AG09319 (cell line): ENCODE data around the gene KANK3.
A peak's percentile ranks its signal among the peaks of the same experiment; 100 is the strongest.

ENCODE experiments used
- DNase-seq: peaks from one replicate; pipeline ENCODE4 v3.0.0-alpha.2; 2010; ENCODE audit warnings: low read depth; ENCODE audit errors: extremely low read depth
- TF ChIP-seq, protein P1 (sequence below): IDR thresholded peaks from 2 replicates; pipeline ENCODE4 v1.5.1; 2011; ENCODE audit warnings: low read depth, mild to moderate bottlenecking, inconsistent platforms, low read length, moderate library complexity

Gene KANK3

DNA sequence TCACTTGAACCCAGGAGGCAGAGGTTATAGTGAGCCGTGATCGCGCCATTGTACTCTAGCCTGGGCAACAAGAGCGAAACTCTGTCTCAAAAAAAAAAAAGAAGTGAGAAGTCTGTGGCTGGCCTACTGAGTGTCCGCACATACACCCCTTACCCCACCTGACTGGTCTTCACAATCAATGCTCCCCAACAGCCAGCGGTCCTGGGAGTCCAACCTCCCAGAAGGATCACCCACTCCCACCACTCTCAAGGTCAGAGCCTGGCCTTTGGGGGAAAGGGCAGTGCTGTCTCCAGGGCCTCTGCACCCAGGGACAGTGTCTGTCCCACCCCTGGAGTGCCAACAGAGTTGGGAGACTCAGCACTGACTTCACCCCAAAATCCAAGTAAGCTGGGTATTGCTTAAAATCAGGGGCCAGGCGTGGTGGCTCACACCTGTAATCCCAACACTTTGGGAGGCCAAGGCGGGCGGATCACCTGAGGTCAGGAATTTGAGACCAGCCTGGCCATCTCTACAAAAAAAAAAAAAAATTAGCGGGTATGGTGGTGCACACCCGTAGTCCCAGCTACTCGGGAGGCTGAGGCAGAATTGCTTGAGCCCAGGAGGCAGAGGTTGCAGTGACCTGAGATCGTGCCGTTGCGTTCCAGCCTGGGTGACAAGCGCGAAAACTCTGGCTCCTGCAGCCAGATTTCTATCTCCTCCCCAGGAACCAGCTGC, 32.6 kb downstream of the KANK3 start:
- no peak for DNase-seq
- TF ChIP-seq, protein P1, sequence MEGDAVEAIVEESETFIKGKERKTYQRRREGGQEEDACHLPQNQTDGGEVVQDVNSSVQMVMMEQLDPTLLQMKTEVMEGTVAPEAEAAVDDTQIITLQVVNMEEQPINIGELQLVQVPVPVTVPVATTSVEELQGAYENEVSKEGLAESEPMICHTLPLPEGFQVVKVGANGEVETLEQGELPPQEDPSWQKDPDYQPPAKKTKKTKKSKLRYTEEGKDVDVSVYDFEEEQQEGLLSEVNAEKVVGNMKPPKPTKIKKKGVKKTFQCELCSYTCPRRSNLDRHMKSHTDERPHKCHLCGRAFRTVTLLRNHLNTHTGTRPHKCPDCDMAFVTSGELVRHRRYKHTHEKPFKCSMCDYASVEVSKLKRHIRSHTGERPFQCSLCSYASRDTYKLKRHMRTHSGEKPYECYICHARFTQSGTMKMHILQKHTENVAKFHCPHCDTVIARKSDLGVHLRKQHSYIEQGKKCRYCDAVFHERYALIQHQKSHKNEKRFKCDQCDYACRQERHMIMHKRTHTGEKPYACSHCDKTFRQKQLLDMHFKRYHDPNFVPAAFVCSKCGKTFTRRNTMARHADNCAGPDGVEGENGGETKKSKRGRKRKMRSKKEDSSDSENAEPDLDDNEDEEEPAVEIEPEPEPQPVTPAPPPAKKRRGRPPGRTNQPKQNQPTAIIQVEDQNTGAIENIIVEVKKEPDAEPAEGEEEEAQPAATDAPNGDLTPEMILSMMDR, result no peak

DNA sequence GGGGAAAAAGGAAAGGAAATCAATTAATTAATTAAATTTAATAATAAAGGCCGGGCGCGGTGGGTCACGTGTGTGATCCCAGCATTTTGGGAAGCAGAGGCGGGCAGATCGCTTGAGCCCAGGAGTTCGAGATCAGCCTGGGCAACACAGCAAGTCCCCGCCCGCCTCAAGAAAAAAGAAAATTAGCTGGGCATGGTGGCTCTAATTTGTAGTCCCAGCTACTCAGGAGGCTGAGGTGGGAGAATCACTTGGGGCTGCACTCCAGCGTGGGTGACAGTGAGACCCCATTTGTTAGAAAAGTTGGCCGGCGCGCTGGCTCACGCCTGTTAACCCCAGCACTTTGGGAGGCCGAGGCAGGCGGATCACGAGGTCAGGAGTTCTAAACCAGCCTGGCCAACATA, 34.2 kb downstream of the KANK3 start:
- DNase-seq, result no peak
- TF ChIP-seq, protein P1, result no peak

DNA sequence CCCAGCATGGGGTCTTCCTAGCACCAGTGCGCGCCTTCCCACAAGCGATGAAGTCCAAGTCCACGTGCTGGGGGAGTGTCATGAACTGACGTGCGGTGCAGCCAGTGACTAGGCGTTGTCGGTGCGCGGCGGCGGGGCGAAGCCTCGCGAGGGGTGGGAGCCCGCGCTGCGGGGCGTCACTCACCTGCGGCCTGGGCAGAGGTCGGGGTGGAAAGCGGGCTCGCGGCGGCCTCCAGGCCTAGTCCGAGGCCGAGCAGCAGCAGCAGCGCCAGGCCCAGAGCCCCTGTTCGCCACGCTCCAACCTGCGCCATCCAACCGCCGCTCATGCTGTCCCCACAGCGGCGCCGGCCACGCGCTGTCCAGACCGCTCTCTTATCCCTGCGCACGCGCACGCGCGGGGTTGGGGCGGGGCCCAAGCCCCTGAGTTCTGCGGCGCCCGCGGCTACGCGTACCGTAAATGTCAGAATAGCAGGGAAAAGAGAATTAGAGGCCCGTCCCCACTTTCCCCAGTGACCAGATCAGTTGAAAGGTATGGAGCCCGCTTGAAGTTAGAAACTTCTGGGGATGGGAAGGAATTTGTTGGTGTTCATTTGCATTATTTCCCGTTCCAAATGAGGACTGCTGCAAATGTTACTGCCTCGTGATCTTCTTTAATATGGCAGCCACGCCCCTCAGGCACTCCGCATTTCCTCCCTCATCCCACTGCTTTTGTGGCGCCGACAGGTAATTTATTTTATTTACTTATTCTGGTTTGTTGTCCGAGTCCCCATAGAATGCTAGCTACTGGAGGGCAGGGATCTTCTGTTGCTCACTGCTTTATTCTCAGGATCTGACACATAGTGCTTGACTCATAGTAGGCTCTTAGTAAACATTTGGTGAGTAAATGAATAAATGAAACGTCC, 34.8 kb downstream of the KANK3 start, which contains the start of gene CD320:
Gene CD320, minus strand, starts transcription at position 394 of the 902 bp plus-strand sequence. Its CDS starts 68 bp downstream, at position 326.
- DNase-seq, result peak; percentile 72
- TF ChIP-seq, protein P1, result no peak

DNA sequence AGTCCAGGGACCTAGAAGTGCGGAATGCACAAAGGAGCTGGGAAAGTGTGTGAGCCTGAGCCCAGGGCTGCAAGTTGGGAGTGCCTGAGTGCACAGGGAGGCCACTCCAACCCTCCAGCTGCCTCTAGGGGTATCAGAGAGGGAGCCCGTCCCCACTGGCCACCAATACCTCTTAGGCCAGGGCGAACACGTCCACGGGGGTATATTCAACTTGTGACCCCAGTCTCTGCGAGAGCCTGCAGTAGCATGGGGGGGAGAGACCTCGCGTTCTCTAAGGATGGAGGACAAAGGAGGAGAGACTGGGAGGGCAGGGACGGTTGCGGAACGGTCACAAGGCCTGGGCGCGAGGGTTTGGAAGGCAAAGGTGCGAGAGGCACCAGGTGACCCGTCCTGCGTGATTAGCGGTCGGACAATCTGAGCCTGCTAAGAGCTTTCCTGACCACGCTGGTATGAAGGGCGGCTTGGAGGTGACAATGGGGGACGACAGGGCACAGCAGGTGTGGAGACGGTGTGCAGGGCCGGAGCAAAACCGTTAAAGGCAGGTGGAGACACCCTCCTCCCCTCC, 35.6 kb downstream of the KANK3 start:
- no peak for DNase-seq
- TF ChIP-seq, protein P1, result no peak

DNA sequence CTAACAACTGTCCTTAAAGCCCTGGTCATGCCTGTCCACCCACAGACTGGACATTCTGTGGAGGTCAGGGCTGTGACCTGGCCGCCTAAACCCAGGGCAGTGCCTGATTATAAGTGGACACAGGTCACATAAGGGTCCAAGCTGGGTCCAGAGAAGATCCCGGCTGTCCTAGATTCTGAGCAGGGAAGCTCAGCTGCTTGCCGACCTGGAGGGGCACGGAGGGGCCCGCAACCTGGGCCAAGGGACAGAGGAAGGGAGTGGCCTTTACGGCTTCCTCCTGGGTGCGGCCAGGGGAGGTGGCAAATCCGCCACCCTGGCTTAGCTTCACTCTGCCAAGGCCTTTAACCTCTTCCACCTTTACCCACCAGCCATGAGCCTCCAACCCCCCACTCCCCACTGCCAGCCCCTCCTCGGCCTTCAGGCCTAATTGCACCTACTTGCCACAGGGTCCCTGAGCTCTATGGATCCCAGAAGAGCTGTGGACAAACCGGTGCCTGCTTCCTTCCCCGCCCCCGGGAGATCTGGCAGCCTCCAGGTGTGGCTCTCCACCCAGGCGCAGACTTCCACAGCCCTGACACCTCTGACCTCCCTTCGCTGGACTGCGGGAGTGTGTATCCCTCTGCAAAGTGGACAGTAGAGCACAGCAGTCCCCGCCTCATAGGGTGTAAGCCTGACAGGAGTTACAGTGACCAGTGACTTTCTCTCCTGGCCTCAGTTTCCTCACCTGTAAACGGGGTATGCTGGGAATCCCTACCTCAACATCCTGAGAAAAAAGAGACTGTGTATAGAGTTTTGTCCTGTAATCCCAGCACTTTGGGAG, 36.6 kb downstream of the KANK3 start:
- TF ChIP-seq, protein P1, result no peak
- no peak for DNase-seq

DNA sequence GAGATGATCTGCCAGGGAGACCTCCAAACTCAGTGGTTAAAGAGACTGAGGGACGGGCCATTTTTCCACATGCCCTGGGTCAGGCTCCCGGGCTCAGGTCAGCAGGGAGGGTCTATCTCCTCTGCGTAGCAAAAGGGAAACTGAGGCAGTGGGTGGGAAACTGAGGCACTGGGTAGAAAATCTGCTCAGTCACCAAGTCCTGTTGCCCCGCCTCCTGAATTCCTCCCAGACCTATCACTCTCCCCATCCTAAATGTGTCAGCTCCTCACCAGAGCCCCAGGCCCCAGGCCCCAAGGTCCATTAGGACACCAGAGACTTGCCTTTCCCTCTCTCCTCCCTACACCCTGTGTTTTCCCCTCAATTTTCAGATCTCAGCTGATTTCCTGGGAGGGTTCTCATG, 37.3 kb downstream of the KANK3 start:
- DNase-seq, result no peak
- TF ChIP-seq, protein P1, result no peak
